Measurements from ENCODE around the gene VPS4B.

VPS4B gene

DNA sequence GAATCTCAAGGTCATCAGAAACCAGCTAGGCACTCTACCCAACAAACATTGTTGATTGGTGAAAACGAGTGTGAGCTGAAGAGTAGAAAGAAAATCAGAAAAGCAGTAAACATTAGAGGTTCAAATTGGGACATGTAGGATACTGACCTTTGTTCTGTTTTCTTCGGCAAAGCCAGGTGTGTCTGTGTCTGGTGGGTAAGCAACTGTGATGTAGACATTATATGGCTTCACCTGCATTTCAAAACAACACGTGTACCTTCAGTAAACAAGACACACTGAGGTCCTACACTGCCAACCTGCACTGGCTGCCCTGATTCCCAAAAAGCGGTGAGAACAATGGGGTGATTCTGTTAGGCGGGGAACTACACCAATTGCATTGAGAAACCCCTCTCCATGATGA lies 78.0 kb downstream of the VPS4B start:
- DNase-seq = no peak
- TF ChIP-seq POLR2A (IDR thresholded peaks at IDR 0.05; ENCODE audit: low read length) (no peak), GATA1 (IDR thresholded peaks at IDR 0.05; ENCODE audit: low read depth, low read length) (no peak)

DNA sequence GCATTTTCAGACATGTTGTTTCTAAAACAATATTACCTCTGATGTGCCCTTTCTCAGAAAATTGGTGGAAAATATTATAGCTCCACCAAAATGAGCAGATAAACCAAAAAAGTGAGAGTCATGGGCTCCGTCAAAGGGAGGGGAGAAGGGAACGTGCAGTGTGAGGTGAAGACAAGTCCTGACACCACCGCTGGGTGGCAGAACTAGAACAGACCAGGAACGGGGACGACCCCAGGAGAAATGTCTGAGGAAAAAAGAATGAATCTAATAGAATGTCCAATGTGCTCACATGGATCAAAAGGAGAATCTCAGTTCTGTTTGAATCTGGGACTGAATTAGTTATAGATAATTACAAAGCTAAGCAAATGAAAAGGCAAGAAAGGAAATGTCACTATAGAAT lies 80.1 kb downstream of the VPS4B start:
- no peak for TF ChIP-seq GATA1 (IDR thresholded peaks at IDR 0.05; ENCODE audit: low read depth, low read length)
- no peak for TF ChIP-seq POLR2A (IDR thresholded peaks at IDR 0.05; ENCODE audit: low read length)
- peak; percentile 52 to 71 for DNase-seq

DNA sequence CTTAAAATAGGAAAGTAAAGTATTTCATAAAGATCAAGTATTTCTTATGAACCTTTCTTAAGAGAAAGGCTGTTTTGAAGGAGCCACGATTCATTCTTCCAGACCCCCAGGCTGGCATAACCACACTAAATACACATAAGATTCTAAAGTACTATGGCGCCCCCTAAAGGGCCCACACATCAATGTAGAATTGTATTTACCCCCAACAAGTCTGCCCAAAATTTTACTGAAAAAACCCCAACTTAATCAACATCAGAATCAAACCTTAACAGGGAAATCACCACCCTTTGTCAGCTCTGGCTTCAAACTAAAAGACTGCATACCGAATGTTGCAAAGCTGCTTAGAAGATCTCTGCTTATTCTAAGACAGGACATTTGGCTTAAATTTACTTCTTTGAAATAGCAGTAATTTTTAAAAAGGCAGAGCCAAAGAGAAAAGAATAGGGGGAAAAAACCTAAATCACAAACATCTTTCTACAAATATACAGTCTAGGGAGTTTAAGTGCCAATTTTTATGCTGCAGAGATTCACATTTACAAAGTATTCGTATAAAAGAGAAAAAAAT lies 82.3 kb downstream of the VPS4B start:
- DNase-seq = peak; percentile 70 to 75
- TF ChIP-seq GATA1 (IDR thresholded peaks at IDR 0.05; ENCODE audit: low read depth, low read length) = no peak
- TF ChIP-seq POLR2A (IDR thresholded peaks at IDR 0.05; ENCODE audit: low read length) = no peak

All from erythroblast (primary cell).